HCT116 (cell line): ENCODE data around the gene FHDC1. TPM values are rescaled to one million over a fixed set of nuclear protein-coding genes. Genes with fewer than 3 reads are reported as not detected.

Experiments
- ATAC-seq: fragments of 200-7000 bp; cut with Tn5 transposase; 2 replicates; pipeline ENCODE4 v1.9.1; 2020; ENCODE audit warnings: mild to moderate bottlenecking, moderate library complexity
- BruUV-seq: library from RNA; stranded (reverse); fragments of 400-500 nt; replicated peaks from 2 replicates; lab custom pipeline; 2021; lab: Mats Ljungman, UMichigan
- CTCF ChIA-PET: fragments of 300-600 bp; sonication (Branson Sonifier 250); formaldehyde crosslinking; loops from one replicate; lab custom pipeline; 2021; ENCODE audit warnings: antibody characterized with exemption; lab: Charles Lee
- POLR2A ChIA-PET: fragments of 300-600, 350-600 bp; sonication (Branson Sonifier 250); formaldehyde crosslinking; loops from one replicate; lab custom pipeline; 2021; ENCODE audit warnings: antibody characterized with exemption; lab: Charles Lee
- RAD21 ChIA-PET, 2 experiments: fragments of 300-600 bp; sonication (Branson Sonifier 250); formaldehyde crosslinking; loops; one replicate each; lab custom pipeline; 2023; ENCODE audit warnings: low total read pairs in 2 of 2; ENCODE audit not compliant: uncharacterized antibody in 2 of 2, unreplicated experiment in 2 of 2, low non-redundant PET in 1 of 2; lab: Charles Lee
- DNase-seq: peaks from one replicate; pipeline ENCODE4 v3.0.0-alpha.2; 2010; ENCODE audit warnings: low read depth, low spot score
- H2AFZ ChIP-seq: fragments of 200-600 bp; shearing (Covaris generic), sonication (generic); 2 replicates; pipeline ENCODE4 v1.6.1; 2017; ENCODE audit warnings: low read depth, mixed run types, mixed read lengths, antibody characterized with exemption, low read length; ENCODE audit not compliant: poor library complexity, severe bottlenecking
- H3K27ac ChIP-seq: 2 replicates; pipeline ENCODE4 v1.5.1; 2012; ENCODE audit warnings: low read depth, low read length
- H3K27me3 ChIP-seq: fragments of 200-600 bp; sonication (generic); 2 replicates; pipeline ENCODE4 v1.6.1; 2016; ENCODE audit warnings: mixed run types, low read length, mixed read lengths; ENCODE audit not compliant: insufficient read depth
- H3K36me3 ChIP-seq, 2 experiments: fragments of 200-500 bp in 1 of 2; fragments of 200-600 bp in 1 of 2; sonication (Bioruptor generic) in 1 of 2; sonication (generic) in 1 of 2; 2 replicates each; pipeline versions ENCODE4 v1.5.1 to v1.6.1; 2014 to 2016; ENCODE audit warnings: low read length in 2 of 2, inconsistent platforms in 1 of 2, mixed read lengths in 1 of 2, mixed run types in 1 of 2; ENCODE audit not compliant: insufficient read depth in 2 of 2, control insufficient read depth in 1 of 2
- H3K4me1 ChIP-seq, 2 experiments: fragments of 200-600 bp in 1 of 2; sonication (generic) in 1 of 2; 2 replicates each; pipeline versions ENCODE4 v1.5.1 to v1.6.1; 2012 to 2017; ENCODE audit warnings: low read length in 2 of 2, inconsistent platforms in 1 of 2, mild to moderate bottlenecking in 1 of 2, mixed read lengths in 1 of 2, mixed run types in 1 of 2, moderate library complexity in 1 of 2; ENCODE audit not compliant: insufficient read depth in 2 of 2, control insufficient read depth in 1 of 2
- H3K4me2 ChIP-seq: fragments of 200-600 bp; sonication (generic); 2 replicates; pipeline ENCODE4 v1.6.1; 2017; ENCODE audit warnings: mixed run types, low read length, mixed read lengths
- H3K4me3 ChIP-seq, 2 experiments: fragments of 200-600 bp in 1 of 2; sonication (generic) in 1 of 2; replicated peaks in 1 of 2; 2 replicates each; pipeline ENCODE4 v1.5.1; 2011 to 2016; ENCODE audit warnings: low read length in 2 of 2, control low read depth in 1 of 2, low read depth in 1 of 2, mild to moderate bottlenecking in 1 of 2, mixed read lengths in 1 of 2, mixed run types in 1 of 2
- H3K79me2 ChIP-seq: fragments of 200-600 bp; sonication (generic); 2 replicates; pipeline ENCODE4 v1.6.1; 2017; ENCODE audit warnings: mild to moderate bottlenecking, mixed run types, low read length, moderate library complexity, mixed read lengths; ENCODE audit not compliant: insufficient read depth
- H3K9ac ChIP-seq: fragments of 200-600 bp; sonication (generic); 2 replicates; pipeline ENCODE4 v1.6.1; 2016; ENCODE audit warnings: low read length, mixed read lengths
- H3K9me2 ChIP-seq: fragments of 200-600 bp; sonication (generic), shearing (Covaris generic); 2 replicates; pipeline ENCODE4 v1.6.1; 2017; ENCODE audit warnings: mixed run types, mild to moderate bottlenecking, moderate library complexity; ENCODE audit not compliant: insufficient read depth
- H3K9me3 ChIP-seq, 2 experiments: fragments of 200-500 bp in 1 of 2; fragments of 200-600 bp in 1 of 2; sonication (Bioruptor generic) in 1 of 2; sonication (generic) in 1 of 2; 2 replicates each; pipeline ENCODE4 v1.6.1; 2014 to 2017; ENCODE audit warnings: low read length in 2 of 2, mixed read lengths in 2 of 2, inconsistent platforms in 1 of 2, low read depth in 1 of 2, mild to moderate bottlenecking in 1 of 2, mixed run types in 1 of 2, moderate library complexity in 1 of 2; ENCODE audit not compliant: control insufficient read depth in 1 of 2, insufficient read depth in 1 of 2
- H4K20me1 ChIP-seq: fragments of 200-600 bp; sonication (generic), shearing (Covaris generic); 2 replicates; pipeline ENCODE4 v1.6.1; 2017; ENCODE audit warnings: mixed run types, mild to moderate bottlenecking, moderate library complexity; ENCODE audit not compliant: insufficient read depth
- EGR1 ChIP-seq: IDR thresholded peaks from 2 replicates; pipeline ENCODE4 v1.6.1; 2012; ENCODE audit warnings: low read depth
- EZH2phosphoT487 ChIP-seq: fragments of 200-600 bp; IDR thresholded peaks from 2 replicates; pipeline ENCODE4 v1.6.1; 2018; ENCODE audit warnings: antibody characterized with exemption, borderline replicate concordance
- FOSL1 ChIP-seq: IDR thresholded peaks from 2 replicates; pipeline ENCODE4 v1.6.1; 2012; ENCODE audit warnings: low read depth
- JUND ChIP-seq: IDR thresholded peaks from 2 replicates; pipeline ENCODE4 v1.6.1; 2012
- MAX ChIP-seq: IDR thresholded peaks from 2 replicates; pipeline ENCODE4 v1.6.1; 2012
- POLR2A ChIP-seq: IDR thresholded peaks from 2 replicates; pipeline ENCODE4 v1.7.0; 2011; ENCODE audit warnings: borderline replicate concordance; ENCODE audit not compliant: insufficient read depth, insufficient read length; ENCODE audit errors: extremely low read depth
- SIN3A ChIP-seq: IDR thresholded peaks from 2 replicates; pipeline ENCODE4 v1.6.1; 2012; ENCODE audit warnings: low read depth
- SRF ChIP-seq: IDR thresholded peaks from 2 replicates; pipeline ENCODE4 v1.6.1; 2012; ENCODE audit warnings: low read depth
- YY1 ChIP-seq: IDR thresholded peaks from 2 replicates; pipeline ENCODE4 v1.6.1; 2011; ENCODE audit warnings: low read length, low read depth, moderate library complexity, mild to moderate bottlenecking; ENCODE audit not compliant: insufficient replicate concordance; ENCODE audit errors: extremely low read depth
- ZFX ChIP-seq: fragments of 450-650 bp; IDR thresholded peaks from 2 replicates; pipeline ENCODE4 v1.6.1; 2017
- intact Hi-C: fragments of 100-400 bp; cut with micrococcal nuclease; formaldehyde crosslinking; loops from 2 replicates; pipeline ENCODE4 v1.10.0; 2022
- total RNA-seq: library from RNA; stranded (reverse); gene quantifications from one replicate; pipeline ENCODE4 v1.2.1, GENCODE V29; 2021; ENCODE audit not compliant: unreplicated experiment
- TF ChIP-seq, protein P1 (sequence below): IDR thresholded peaks from 2 replicates; pipeline ENCODE4 v1.6.1; 2012; ENCODE audit warnings: low read depth

FHDC1 gene
- total RNA-seq, 1 experiment from 2014 or later = 1.8 TPM

- Histone ChIP-seq H4K20me1 (no peaks in the 10 kb centered on the region), H3K36me3 (no peaks in the 10 kb centered on the region), H3K27me3 (no peaks in the 10 kb centered on the region), H2AFZ (no peak overlapping the region), H3K9me2 (no peaks in the 10 kb centered on the region), H3K27ac (no peak overlapping the region), H3K4me3 (no peak overlapping the region), H3K9me3 (no peaks in the 10 kb centered on the region), H3K9ac (no peak overlapping the region), H3K4me1 (no peaks in the 10 kb centered on the region), H3K79me2 (no peaks in the 10 kb centered on the region), H3K4me2 (no peak overlapping the region)
- ChIA-PET POLR2A (no interaction called here), RAD21 (no interaction called here), CTCF (no interaction called here)
- no peak for TF ChIP-seq SIN3A
- no peak for TF ChIP-seq MAX
- no peak for TF ChIP-seq POLR2A
- no peak for TF ChIP-seq SRF
- no peak for TF ChIP-seq EZH2phosphoT487
- TF ChIP-seq, protein P1, sequence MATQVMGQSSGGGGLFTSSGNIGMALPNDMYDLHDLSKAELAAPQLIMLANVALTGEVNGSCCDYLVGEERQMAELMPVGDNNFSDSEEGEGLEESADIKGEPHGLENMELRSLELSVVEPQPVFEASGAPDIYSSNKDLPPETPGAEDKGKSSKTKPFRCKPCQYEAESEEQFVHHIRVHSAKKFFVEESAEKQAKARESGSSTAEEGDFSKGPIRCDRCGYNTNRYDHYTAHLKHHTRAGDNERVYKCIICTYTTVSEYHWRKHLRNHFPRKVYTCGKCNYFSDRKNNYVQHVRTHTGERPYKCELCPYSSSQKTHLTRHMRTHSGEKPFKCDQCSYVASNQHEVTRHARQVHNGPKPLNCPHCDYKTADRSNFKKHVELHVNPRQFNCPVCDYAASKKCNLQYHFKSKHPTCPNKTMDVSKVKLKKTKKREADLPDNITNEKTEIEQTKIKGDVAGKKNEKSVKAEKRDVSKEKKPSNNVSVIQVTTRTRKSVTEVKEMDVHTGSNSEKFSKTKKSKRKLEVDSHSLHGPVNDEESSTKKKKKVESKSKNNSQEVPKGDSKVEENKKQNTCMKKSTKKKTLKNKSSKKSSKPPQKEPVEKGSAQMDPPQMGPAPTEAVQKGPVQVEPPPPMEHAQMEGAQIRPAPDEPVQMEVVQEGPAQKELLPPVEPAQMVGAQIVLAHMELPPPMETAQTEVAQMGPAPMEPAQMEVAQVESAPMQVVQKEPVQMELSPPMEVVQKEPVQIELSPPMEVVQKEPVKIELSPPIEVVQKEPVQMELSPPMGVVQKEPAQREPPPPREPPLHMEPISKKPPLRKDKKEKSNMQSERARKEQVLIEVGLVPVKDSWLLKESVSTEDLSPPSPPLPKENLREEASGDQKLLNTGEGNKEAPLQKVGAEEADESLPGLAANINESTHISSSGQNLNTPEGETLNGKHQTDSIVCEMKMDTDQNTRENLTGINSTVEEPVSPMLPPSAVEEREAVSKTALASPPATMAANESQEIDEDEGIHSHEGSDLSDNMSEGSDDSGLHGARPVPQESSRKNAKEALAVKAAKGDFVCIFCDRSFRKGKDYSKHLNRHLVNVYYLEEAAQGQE = no peak
- no peak for TF ChIP-seq FOSL1
- TF ChIP-seq YY1 = no peak
- TF ChIP-seq JUND = no peak
- no peak for TF ChIP-seq ZFX
- no peak for TF ChIP-seq EGR1
- BruUV-seq = no TSS peak
- intact Hi-C loops = no loop called here
- DNase-seq = no peak
- no peak for ATAC-seq
Observed at GRCh38 chr4:153024466-153024865, 88.3 kb downstream of the FHDC1 start.
